ENCODE measurements around the gene AGRN.
"Not testable (repeated sequence)": the region's sequence is repeated elsewhere in the genome, so short reads cannot be mapped to it uniquely, and the experiment has no call there.

AGRN gene

GRCh38 chr1:1057769-1058087, 37.8 kb downstream of the AGRN start:
- intact Hi-C loops (cut with DNase I), result not testable (repeated sequence)
- peak in 1 of 42 donors; percentile 30 for DNase-seq

GRCh38 chr1:1058088-1058905, 38.4 kb downstream of the AGRN start:
- intact Hi-C loops (cut with DNase I), result no loop called here
- no peak for DNase-seq

- intact Hi-C loops (cut with DNase I), result no loop called here
- peak in 33 of 42 donors; percentile 18 to 84 (median 52) for DNase-seq
Measured at GRCh38 chr1:1058921-1059493, 39.1 kb downstream of the AGRN start.

GRCh38 chr1:1059494-1060280, 39.8 kb downstream of the AGRN start:
- intact Hi-C loops (cut with DNase I), result no loop called here
- DNase-seq, result peak; percentile 74 to 93 (median 88)

- intact Hi-C loops (cut with DNase I), result no loop called here
Measured at GRCh38 chr1:1060281-1061000, 40.5 kb downstream of the AGRN start.

GRCh38 chr1:1061682-1062345, 41.9 kb downstream of the AGRN start:
- DNase-seq, result no peak
- intact Hi-C loops (cut with DNase I), result no loop called here

More at GRCh38 chr1:1060281-1061000, 40.5 kb downstream of the AGRN start:
- DNase-seq, result no peak

GRCh38 chr1:1062348-1063163, 42.6 kb downstream of the AGRN start:
- DNase-seq, result no peak
- intact Hi-C loops (cut with DNase I), result no loop called here

- no peak for DNase-seq
- intact Hi-C loops (cut with DNase I), result no loop called here
Measured at GRCh38 chr1:1063261-1063944, 43.5 kb downstream of the AGRN start.

- DNase-seq, result peak in 29 of 42 donors; percentile 28 to 76 (median 48)
- intact Hi-C loops (cut with DNase I), result no loop called here
Measured at GRCh38 chr1:1063945-1064831, 44.3 kb downstream of the AGRN start.

- DNase-seq, result no peak
- intact Hi-C loops (cut with DNase I), result no loop called here
Measured at GRCh38 chr1:1065265-1065939, 45.5 kb downstream of the AGRN start.

GRCh38 chr1:1065940-1066304, 46.0 kb downstream of the AGRN start:
- DNase-seq; intact Hi-C loops (cut with DNase I): not testable (repeated sequence)

- peak; percentile 16 to 89 (median 66) for DNase-seq
- intact Hi-C loops (cut with DNase I), result no loop called here
Measured at GRCh38 chr1:1066403-1067283, 46.7 kb downstream of the AGRN start.

GRCh38 chr1:1067284-1067859, 47.5 kb downstream of the AGRN start:
- intact Hi-C loops (cut with DNase I), result no loop called here
- no peak for DNase-seq

- no peak for DNase-seq
- intact Hi-C loops (cut with DNase I), result no loop called here
Measured at GRCh38 chr1:1067860-1068516, 48.1 kb downstream of the AGRN start.
